Prostate gland (tissue), 2 donors: Measurements from ENCODE around the gene NEURL1.

Source experiments
- CTCF ChIP-seq, 4 experiments: fragments of 200-600 bp in 2 of 4; fragments of 450-650 bp in 2 of 4; sonication (generic) in 2 of 4; IDR thresholded peaks; 1 replicate in 3 of 4; 2 replicates in 1 of 4; pipeline ENCODE4 v1.5.1; 2016 to 2019; ENCODE audit warnings: antibody characterized with exemption in 4 of 4, mild to moderate bottlenecking in 2 of 4, moderate library complexity in 2 of 4
- POLR2A ChIP-seq: fragments of 450-650 bp; IDR thresholded peaks from one replicate; pipeline ENCODE4 v1.6.1; 2016; ENCODE audit warnings: antibody characterized with exemption, mild to moderate bottlenecking

GRCh38 chr10:103539751-103540150 lies 46.2 kb downstream of the NEURL1 start:
- TF ChIP-seq CTCF (IDR thresholded peaks at IDR 0.05) (no peak), POLR2A (no peak)
